HG03066 (cell line): ENCODE data around the gene PDIA4.
A peak's percentile ranks its signal among the peaks of the same experiment; 100 is the strongest.
"Not testable (repeated sequence)": the region's sequence is repeated elsewhere in the genome, so short reads cannot be mapped to it uniquely, and the experiment has no call there.

ENCODE experiments used
- ATAC-seq: cut with Tn5 transposase; IDR thresholded peaks from one replicate; pipeline ENCODE4 v1.9.1; 2021; ENCODE audit warnings: low read depth; ENCODE audit not compliant: unreplicated experiment

The PDIA4 gene

GRCh38 chr7:149036676-149037075, 8.4 kb upstream of the PDIA4 start:
- ATAC-seq: no peak

GRCh38 chr7:149031353-149031910, 3.1 kb upstream of the PDIA4 start:
- ATAC-seq: no peak

GRCh38 chr7:149030439-149030838, 2.1 kb upstream of the PDIA4 start:
- ATAC-seq: not testable (repeated sequence)

GRCh38 chr7:149027611-149028345, 527 bp downstream of the PDIA4 start:
- ATAC-seq: no peak

GRCh38 chr7:149027055-149027454, 1.2 kb downstream of the PDIA4 start:
- ATAC-seq: no peak

- ATAC-seq: no peak
Observed at GRCh38 chr7:149023662-149024061, 4.6 kb downstream of the PDIA4 start.

- ATAC-seq: no peak
Observed at GRCh38 chr7:149022756-149023360, 5.4 kb downstream of the PDIA4 start.

- no peak for ATAC-seq
Observed at GRCh38 chr7:149021725-149022062, 6.6 kb downstream of the PDIA4 start.

GRCh38 chr7:149020483-149020882, 7.8 kb downstream of the PDIA4 start:
- no peak for ATAC-seq

- no peak for ATAC-seq
Observed at GRCh38 chr7:149016876-149017275, 11.4 kb downstream of the PDIA4 start.

- ATAC-seq: no peak
Observed at GRCh38 chr7:149014309-149014708, 14.0 kb downstream of the PDIA4 start.

- ATAC-seq: no peak
Observed at GRCh38 chr7:149013876-149014275, 14.4 kb downstream of the PDIA4 start.

- ATAC-seq: not testable (repeated sequence)
Observed at GRCh38 chr7:149012730-149013129, 15.6 kb downstream of the PDIA4 start.

- no peak for ATAC-seq
Observed at GRCh38 chr7:149011491-149011890, 16.8 kb downstream of the PDIA4 start.

GRCh38 chr7:149010451-149010850, 17.9 kb downstream of the PDIA4 start:
- no peak for ATAC-seq

GRCh38 chr7:149009527-149009926, 18.8 kb downstream of the PDIA4 start:
- no peak for ATAC-seq

GRCh38 chr7:149007611-149008010, 20.7 kb downstream of the PDIA4 start:
- ATAC-seq: no peak

GRCh38 chr7:149007146-149007545, 21.2 kb downstream of the PDIA4 start:
- no peak for ATAC-seq

GRCh38 chr7:149006345-149006725, 22.0 kb downstream of the PDIA4 start:
- no peak for ATAC-seq

- ATAC-seq: peak; percentile 74
Observed at GRCh38 chr7:149005427-149006344, 22.6 kb downstream of the PDIA4 start.
